HepG2 (cell line): ENCODE data around the gene PXMP4. TPM values are rescaled to one million over a fixed set of nuclear protein-coding genes. Genes with fewer than 3 reads are reported as not detected.

Experiments
- ATF7 ChIP-seq, 2 experiments: fragments of 450-650 bp in 1 of 2; sonication (generic) in 1 of 2; formaldehyde crosslinking in 1 of 2; IDR thresholded peaks; 2 replicates each; pipeline versions ENCODE4 v1.4.0 to v1.6.1; 2016 to 2020; ENCODE audit warnings: antibody characterized with exemption in 1 of 2, mild to moderate bottlenecking in 1 of 2, missing genetic modification reagents in 1 of 2
- DDIT3 ChIP-seq: sonication (generic); formaldehyde crosslinking; IDR thresholded peaks from 2 replicates; pipeline ENCODE4 v1.4.0; 2020; ENCODE audit warnings: mild to moderate bottlenecking, missing genetic modification reagents
- ELF3 ChIP-seq: IDR thresholded peaks from 2 replicates; pipeline ENCODE4 v1.6.1; 2016; ENCODE audit warnings: missing genetic modification reagents, missing compliant biosample characterization
- GZF1 ChIP-seq: sonication (generic); formaldehyde crosslinking; IDR thresholded peaks from 2 replicates; pipeline ENCODE4 v1.5.1; 2020; ENCODE audit warnings: mild to moderate bottlenecking, missing genetic modification reagents
- HINFP ChIP-seq: sonication (generic); formaldehyde crosslinking; IDR thresholded peaks from 2 replicates; pipeline ENCODE4 v1.4.0; 2020; ENCODE audit warnings: low read depth, mild to moderate bottlenecking, missing genetic modification reagents
- LCORL ChIP-seq, 2 experiments: fragments of 450-650 bp in 1 of 2; sonication (generic) in 1 of 2; formaldehyde crosslinking in 1 of 2; IDR thresholded peaks; 2 replicates each; pipeline versions ENCODE4 v1.5.0 to v1.6.1; 2017 to 2020; ENCODE audit warnings: antibody characterized with exemption in 1 of 2, missing genetic modification reagents in 1 of 2
- PAX8 ChIP-seq: sonication (generic); formaldehyde crosslinking; IDR thresholded peaks from 2 replicates; pipeline ENCODE4 v1.8.0; 2022; ENCODE audit warnings: mild to moderate bottlenecking, missing genetic modification reagents, borderline replicate concordance
- SOX13 ChIP-seq, 3 experiments: fragments of 450-650 bp in 1 of 3; sonication (generic) in 1 of 3; formaldehyde crosslinking in 1 of 3; IDR thresholded peaks in 2 of 3; conservative IDR thresholded peaks in 1 of 3; 2 replicates each; pipeline versions ENCODE4 v1.5.0 to v1.6.1; 2016 to 2020; ENCODE audit warnings: antibody characterized with exemption in 1 of 3, mild to moderate bottlenecking in 1 of 3, missing compliant biosample characterization in 1 of 3, missing genetic modification reagents in 1 of 3, moderate library complexity in 1 of 3
- SRY ChIP-seq: sonication (generic); formaldehyde crosslinking; IDR thresholded peaks from 2 replicates; pipeline ENCODE4 v1.8.0; 2022; ENCODE audit warnings: mild to moderate bottlenecking, missing genetic modification reagents
- TMF1 ChIP-seq: sonication (generic); formaldehyde crosslinking; IDR thresholded peaks from 2 replicates; pipeline ENCODE4 v1.8.1; 2022; ENCODE audit warnings: low read depth, missing genetic modification reagents
- XRCC5 ChIP-seq: fragments of 200-400 bp; formaldehyde crosslinking; optimal IDR thresholded peaks from 2 replicates; pipeline ENCODE3; 2017; ENCODE audit warnings: mild to moderate bottlenecking, low read length
- ZBTB33 ChIP-seq: sonication (generic); formaldehyde crosslinking; IDR thresholded peaks from 2 replicates; pipeline ENCODE4 v1.4.0; 2020; ENCODE audit warnings: missing genetic modification reagents
- ZFP36L2 ChIP-seq: sonication (generic); formaldehyde crosslinking; IDR thresholded peaks from 2 replicates; pipeline ENCODE4 v1.4.0; 2020; ENCODE audit warnings: missing genetic modification reagents
- ZNF414 ChIP-seq: sonication (generic); formaldehyde crosslinking; IDR thresholded peaks from 2 replicates; pipeline ENCODE4 v1.5.0; 2020; ENCODE audit warnings: missing genetic modification reagents
- ZNF550 ChIP-seq: sonication (generic); formaldehyde crosslinking; IDR thresholded peaks from 2 replicates; pipeline ENCODE4 v1.4.0; 2020; ENCODE audit warnings: mild to moderate bottlenecking, missing genetic modification reagents, borderline replicate concordance
- ZNF562 ChIP-seq: sonication (generic); formaldehyde crosslinking; IDR thresholded peaks from 2 replicates; pipeline ENCODE4 v1.8.0; 2022; ENCODE audit warnings: missing genetic modification reagents, borderline replicate concordance
- ZNF598 ChIP-seq: sonication (generic); formaldehyde crosslinking; IDR thresholded peaks from 2 replicates; pipeline ENCODE4 v1.5.1; 2020; ENCODE audit warnings: mild to moderate bottlenecking, missing genetic modification reagents, borderline replicate concordance
- ZNF605 ChIP-seq: sonication (generic); formaldehyde crosslinking; IDR thresholded peaks from 2 replicates; pipeline ENCODE4 v1.8.0; 2022; ENCODE audit warnings: mild to moderate bottlenecking, missing genetic modification reagents
- ZNF777 ChIP-seq: sonication (generic); formaldehyde crosslinking; IDR thresholded peaks from 2 replicates; pipeline ENCODE4 v1.4.0; 2020; ENCODE audit warnings: missing genetic modification reagents
- ZNF800 ChIP-seq: sonication (generic); formaldehyde crosslinking; IDR thresholded peaks from 2 replicates; pipeline ENCODE4 v1.4.0; 2020; ENCODE audit warnings: missing genetic modification reagents
- polyA plus RNA-seq, 8 experiments: library from polyadenylated mRNA; depleted of rRNA in 3 of 8; stranded (reverse) in 7 of 8; unstranded in 1 of 8; fragments of >200 nt; fragmentation: Illumina TruSeq in 4 of 8; extraction: Trizol in 4 of 8; gene quantifications; 2 replicates each; pipeline versions ENCODE4 v1.2.1 to v1.2.3, GENCODE V29; 2011 to 2016; ENCODE audit warnings: low read depth in 4 of 8, missing spikeins in 1 of 8, mixed read lengths in 1 of 8; ENCODE audit not compliant: insufficient read depth in 1 of 8
- total RNA-seq, 5 experiments: library from RNA; depleted of rRNA; stranded (reverse); fragments of >200 nt; fragmentation: Illumina TruSeq; extraction: Trizol; gene quantifications; 2 replicates each; pipeline ENCODE4 v1.2.3, GENCODE V29; 2016; ENCODE audit warnings: low read depth in 1 of 5

PXMP4 gene
- total and polyA plus RNA-seq, 2 of the 13 experiments (the other 11 are each of a cell fraction or from before 2014, with no cell fraction given) = not detected

GRCh38 chr20:33686100-33686983, 33.8 kb downstream of the PXMP4 start, which contains the start of gene E2F1 (continued):
- TF ChIP-seq ZNF598 (CRISPR knock-in tag) (peak; percentile 50; the same call in 1 of the 2 replicates), XRCC5 (peak; percentile 87), SOX13 (IDR thresholded peaks at IDR 0.05) (no peak; the same call in 1 of the 2 replicates), SOX13 (CRISPR knock-in tag; conservative IDR thresholded peaks at IDR 0.05 in 1 of 2, IDR thresholded peaks at IDR 0.05 in 1 of 2) (peak in 1 of 2 experiments; percentile 50; a peak in 1 of 4 replicates), ZBTB33 (CRISPR knock-in tag) (no peak), ELF3 (CRISPR knock-in tag) (peak; percentile 60; the same call in 1 of the 2 replicates), SRY (CRISPR knock-in tag) (peak; percentile 30), DDIT3 (CRISPR knock-in tag) (peak; percentile 20; the same call in 1 of the 2 replicates), ATF7 (IDR thresholded peaks at IDR 0.05) (no peak), ATF7 (CRISPR knock-in tag; IDR thresholded peaks at IDR 0.05) (0 out of 2 replicates have a peak, but pooled peaks have one; percentile 47), ZNF777 (peak; percentile 56; the same call in 1 of the 2 replicates), ZNF414 (no peak), ZNF550 (CRISPR knock-in tag) (0 out of 2 replicates have a peak, but pooled peaks have one; percentile 65), ZFP36L2 (CRISPR knock-in tag) (no peak), TMF1 (peak; percentile 97; the same call in 1 of the 2 replicates), PAX8 (CRISPR knock-in tag) (peak; percentile 38; the same call in 1 of the 2 replicates), LCORL (IDR thresholded peaks at IDR 0.05) (no peak), LCORL (CRISPR knock-in tag; IDR thresholded peaks at IDR 0.05) (no peak), ZNF605 (CRISPR knock-in tag) (peak; percentile 72; the same call in 1 of the 2 replicates), HINFP (CRISPR knock-in tag) (peak; percentile 58), GZF1 (CRISPR knock-in tag) (no peak), ZNF562 (peak; percentile 85), ZNF800 (CRISPR knock-in tag) (no peak)
